Stimulated activated naive CD8-positive, alpha-beta T cell treated with anti-CD3 and anti-CD28 coated beads, Interleukin-15, Interleukin-2, amounts not matched to agents 100 U/mL and 50 U/mL, for 24 hours (primary cell): ENCODE measurements around the gene USP40.

Experiments
- ATAC-seq: fragments of 150-1000 bp; cut with Tn5 transposase; one replicate; pipeline ENCODE4 v1.10.0; 2021
- DNase-seq: peaks from one replicate; pipeline ENCODE4 v3.0.0; 2021

The USP40 gene

GRCh38 chr2:233495503-233496496 is 70.8 kb downstream of the USP40 start:
- ATAC-seq = no peak
- DNase-seq = no peak

- DNase-seq = no peak
- no peak for ATAC-seq
Measured at GRCh38 chr2:233492751-233493150, 73.8 kb downstream of the USP40 start.

DNA sequence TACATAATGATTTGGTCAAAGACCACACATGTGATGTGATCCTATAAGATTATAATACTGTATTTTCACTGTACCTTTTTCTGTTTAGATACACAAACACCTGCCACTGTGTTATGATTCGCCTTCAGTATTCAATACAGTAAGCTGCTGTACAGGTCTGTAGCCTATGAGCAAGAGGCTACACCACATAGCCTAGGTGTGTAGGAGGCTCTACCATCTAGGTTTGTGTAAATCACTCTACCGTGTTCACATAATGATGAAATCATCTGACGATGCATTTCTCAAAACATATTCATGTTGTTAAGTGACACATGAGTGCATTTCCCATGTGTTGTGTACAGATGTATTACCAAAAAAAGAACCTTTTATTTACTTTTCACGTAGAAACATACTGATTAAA is 74.5 kb downstream of the USP40 start:
- DNase-seq (no peak), ATAC-seq (no peak)

DNA sequence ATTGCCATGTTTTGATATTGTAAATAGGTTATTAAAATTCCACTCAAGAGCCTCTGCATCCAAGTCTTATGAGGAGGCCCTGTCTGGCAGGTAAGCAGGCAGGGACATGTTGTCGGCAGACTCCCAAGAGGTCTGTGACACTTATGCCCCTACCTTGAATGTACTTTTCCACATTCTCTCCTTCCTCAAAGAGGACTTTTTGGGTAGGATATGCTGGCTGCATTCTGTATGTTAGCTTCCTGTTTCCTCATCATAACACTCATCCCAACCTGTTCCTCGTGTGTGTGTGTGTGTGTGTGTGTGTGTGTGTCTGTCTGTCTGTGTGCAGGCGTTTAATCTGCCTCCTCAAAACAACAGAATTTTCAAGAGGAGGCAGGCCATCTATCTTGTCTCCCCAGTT is 75.3 kb downstream of the USP40 start:
- ATAC-seq = no peak
- DNase-seq = no peak

DNA sequence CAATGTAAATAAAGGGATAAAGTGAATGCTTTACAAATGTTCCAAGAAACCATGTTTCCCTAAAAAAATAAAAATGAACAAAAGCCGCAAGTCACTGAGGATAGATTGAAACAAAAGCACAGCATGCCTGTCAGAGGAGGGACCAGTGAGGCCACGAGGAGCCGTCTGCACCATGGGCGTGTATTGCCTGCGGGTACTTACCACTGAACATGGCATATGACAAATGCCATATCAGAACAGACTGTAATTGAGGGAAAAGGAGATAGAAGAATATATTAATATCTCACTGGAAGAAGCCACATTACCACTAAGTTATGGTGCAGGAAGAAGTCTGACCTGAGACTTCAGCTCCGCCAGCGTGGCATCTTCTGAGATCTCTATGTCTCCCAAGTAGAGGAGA is 75.8 kb downstream of the USP40 start:
- DNase-seq (no peak), ATAC-seq (no peak)

DNA sequence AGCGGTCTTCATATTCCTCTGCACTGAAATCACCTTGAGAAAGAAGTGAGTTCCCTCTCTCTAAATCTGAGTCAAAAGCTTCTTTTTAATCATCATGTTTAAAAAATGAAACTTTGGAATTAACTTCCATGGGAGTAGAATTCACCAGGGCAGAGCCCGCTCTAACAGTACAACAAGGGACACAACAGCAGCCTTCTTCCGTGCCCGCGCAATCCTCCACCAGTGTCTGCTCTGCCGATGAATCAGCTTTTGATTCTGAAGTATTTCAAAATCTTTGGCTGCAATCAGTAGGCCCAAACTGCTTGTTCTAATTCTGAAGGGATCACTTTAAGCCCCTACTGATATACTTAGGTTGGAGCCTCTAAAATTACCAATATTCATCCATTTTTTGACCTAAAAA is 76.9 kb downstream of the USP40 start:
- no peak for DNase-seq
- no peak for ATAC-seq

DNA sequence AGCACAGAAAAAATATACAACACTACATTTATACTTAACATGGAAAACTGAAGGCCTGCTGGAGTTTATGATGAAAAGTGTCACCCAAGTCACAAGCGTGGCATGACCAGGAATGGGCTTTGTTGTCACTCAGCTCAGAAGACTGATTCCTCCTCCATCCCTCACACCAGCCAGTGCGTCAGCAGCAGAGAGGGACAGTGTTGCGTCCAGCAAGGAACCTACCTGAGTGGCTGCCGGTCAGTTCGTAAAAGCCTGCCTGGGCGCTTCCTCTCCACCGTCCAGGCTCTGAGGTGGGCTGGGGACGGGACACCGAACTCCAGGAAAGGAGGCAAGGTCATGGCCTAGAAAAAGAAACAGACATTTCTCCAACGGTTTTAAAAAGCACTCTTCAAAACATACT is 77.4 kb downstream of the USP40 start:
- DNase-seq = no peak
- no peak for ATAC-seq

DNA sequence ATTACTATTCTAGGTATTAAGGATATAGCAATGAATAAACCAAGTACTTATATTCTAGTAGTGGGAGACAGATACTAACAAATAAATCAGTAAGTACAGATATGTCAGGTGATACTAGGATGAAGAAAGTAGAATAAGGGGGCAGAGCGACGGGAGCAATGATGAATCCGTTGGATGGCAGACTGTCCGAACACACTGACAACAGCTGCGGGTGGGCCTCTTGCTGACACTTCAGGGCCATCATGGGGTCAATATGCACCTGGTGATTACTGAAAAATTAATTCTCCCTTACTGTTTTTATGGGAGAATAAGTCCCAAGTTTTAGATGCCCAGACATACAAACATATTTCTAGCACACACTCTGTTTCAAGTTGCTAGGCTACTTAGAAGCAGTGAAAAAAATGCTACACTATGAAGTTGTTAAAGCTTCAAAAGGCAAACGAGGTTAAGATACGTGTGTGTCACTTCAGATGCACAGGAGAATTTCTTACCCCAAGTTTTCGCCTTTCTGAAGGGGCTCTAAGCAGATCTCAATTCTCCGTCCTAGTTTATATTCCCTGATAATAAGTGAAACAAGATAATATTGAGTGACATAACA is 78.7 kb downstream of the USP40 start:
- DNase-seq (no peak), ATAC-seq (no peak)

DNA sequence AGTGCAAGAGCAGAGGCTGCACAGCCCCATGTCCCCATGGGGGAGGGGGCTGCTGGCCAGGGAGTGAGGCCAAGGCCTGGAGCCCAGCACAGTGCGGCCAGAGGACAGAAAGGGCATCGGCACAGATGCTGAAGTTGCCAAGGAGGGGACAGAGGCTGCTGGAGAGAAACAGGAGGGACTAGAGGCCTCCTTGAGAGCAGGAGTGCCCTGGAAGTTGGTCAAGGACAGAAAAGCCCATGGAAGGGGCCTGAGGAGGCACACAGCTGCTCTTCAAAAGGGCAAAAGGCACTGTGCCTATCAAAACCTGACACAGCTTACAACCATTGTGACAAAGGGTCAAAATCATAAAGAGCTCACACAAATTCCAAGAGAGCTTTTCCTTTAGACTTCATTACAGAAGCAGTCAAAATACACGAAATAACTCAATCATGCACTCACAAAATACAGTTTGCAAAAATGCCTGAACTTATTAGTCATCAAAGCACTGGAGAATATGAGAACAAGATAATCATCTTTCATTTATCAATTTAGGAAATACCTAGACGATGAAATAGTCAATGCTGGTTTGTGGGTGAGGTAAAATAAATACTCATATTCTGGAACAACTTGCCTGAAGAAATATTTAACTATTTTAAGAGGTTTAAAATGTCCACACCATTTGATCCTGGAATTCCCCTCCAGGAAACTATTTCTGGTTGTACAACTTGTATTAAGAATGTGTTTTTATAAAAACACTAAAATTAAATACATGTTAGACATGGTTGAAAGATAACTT is 79.6 kb downstream of the USP40 start:
- ATAC-seq = no peak
- DNase-seq = no peak

DNA sequence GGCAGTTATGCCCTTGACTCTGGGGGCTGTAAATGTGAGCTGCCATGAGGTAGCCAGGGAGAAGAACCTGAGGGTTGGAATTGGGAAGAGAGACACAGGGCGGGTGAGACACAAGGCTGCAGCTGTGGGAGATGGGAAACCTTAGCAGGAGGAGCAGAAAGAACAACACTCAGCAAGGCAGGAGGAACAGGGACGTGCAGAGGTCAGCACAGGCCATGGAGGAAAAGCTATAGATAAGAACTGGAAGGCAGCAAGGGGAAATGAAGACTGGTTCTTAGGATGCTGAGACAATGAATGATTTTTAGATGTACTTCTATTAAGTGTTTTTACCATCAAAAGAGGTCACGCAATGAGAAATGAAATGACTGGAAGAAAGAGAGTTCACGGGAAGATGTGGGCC is 80.2 kb downstream of the USP40 start:
- ATAC-seq (no peak), DNase-seq (no peak)

GRCh38 chr2:233485726-233486125 is 80.9 kb downstream of the USP40 start:
- ATAC-seq (no peak), DNase-seq (no peak)

GRCh38 chr2:233482616-233483015 is 84.0 kb downstream of the USP40 start:
- no peak for ATAC-seq
- DNase-seq = no peak

- ATAC-seq (no peak), DNase-seq (no peak)
Measured at GRCh38 chr2:233481368-233482142, 85.0 kb downstream of the USP40 start.

DNA sequence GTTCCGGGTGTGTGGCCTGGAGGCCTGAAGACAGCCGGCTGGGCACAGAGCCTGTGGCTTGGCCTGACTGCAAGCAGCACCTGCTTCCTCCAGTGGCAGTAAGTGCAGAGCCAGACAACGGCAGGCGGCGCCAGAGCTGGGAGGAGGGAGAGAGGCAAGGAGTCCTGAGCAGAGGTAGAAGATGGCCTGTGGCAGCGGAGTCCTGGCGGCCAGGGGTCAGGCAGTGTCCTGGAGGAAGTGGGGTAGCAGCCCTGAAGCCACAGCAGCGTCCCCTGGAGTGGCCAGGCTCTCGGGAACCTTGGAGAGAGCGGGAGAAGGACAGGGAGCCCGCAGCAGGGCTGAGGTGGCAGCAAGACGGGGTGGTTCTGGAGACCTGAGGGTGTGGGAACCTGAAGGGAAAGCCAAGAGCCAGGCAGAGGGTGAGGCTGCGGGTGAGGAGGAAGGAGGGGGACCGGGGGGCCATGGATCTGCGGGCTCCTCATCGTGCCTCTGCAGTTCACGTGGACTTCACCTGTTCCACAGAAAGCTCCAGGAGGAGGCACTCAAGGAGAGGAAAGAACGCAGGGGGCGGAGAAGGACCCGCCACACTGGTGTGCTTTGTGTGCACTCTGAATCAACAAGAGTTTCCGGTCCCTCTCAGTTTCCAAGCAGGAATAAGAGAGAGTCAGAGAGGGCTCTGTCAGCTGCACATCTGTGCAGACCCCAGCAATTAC is 85.9 kb downstream of the USP40 start:
- DNase-seq (no peak), ATAC-seq (no peak)

- DNase-seq (no peak), ATAC-seq (no peak)
Measured at GRCh38 chr2:233479616-233480489, 86.7 kb downstream of the USP40 start.

- ATAC-seq (no peak), DNase-seq (no peak)
Measured at GRCh38 chr2:233477548-233478433, 88.8 kb downstream of the USP40 start.

DNA sequence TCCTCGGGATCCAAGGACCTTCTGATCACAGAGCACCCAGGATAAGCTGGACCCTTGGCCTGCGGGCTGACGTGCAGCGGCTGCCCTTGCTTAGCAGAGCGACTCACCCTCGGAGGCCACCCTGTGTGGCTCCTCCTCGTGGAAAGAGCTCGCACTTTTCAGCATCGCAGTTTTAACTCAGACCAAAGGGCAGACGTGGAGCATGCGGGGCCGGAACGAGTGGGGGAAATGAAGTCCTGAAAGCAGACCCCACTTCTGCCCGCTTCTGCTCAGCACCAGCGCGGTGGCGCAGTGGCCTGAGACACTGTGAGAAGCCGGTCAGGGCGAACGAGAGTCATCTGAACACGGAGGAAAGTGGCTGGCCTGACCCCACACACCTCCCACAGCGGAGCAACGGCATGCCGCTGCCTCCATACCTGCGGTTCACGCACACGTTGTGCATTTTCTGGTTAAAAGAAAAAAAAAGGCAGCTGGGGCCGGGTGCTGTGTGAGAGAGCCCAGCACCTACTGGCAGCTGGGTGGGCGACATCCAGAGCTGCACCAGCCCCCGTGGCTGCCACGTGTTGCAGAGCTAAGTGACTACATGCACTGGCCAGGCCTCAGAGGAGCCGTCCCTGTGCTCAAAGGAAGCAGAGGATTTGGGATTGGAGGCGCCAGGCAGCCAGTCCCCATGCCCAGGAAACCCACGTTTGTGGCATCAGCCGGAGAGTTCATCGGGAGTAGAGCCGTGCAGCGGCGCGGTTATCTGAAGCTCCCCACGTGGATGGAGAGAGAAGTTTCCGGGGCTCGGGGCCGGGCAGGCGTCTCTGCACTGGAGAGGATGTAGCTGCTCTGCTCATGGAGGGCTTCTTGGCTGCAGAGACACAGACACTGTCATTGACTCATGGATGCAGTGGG is 89.7 kb downstream of the USP40 start:
- ATAC-seq (no peak), DNase-seq (no peak)

GRCh38 chr2:233476063-233476410 is 90.5 kb downstream of the USP40 start:
- DNase-seq (no peak), ATAC-seq (no peak)
